CD14-positive monocyte (primary cell): ENCODE measurements around the gene PKP2. TPM values are rescaled to one million over a fixed set of nuclear protein-coding genes. Genes with fewer than 3 reads are reported as not detected.
A peak's percentile ranks its signal among the peaks of the same experiment; 100 is the strongest.

Source experiments
- DNase-seq, 3 donors: peaks; one replicate each; pipeline ENCODE4 v3.0.0-alpha.2; 2011 to 2022
- H2AFZ ChIP-seq: 2 replicates; pipeline ENCODE4 v1.6.0; 2012; ENCODE audit warnings: mild to moderate bottlenecking, low read depth, low read length, inconsistent platforms; ENCODE audit not compliant: insufficient read depth, poor library complexity, severe bottlenecking
- H3K27ac ChIP-seq, 2 donors: 1 replicate in 1 of 2; 2 replicates in 1 of 2; pipeline ENCODE4 v1.5.1; 2012 to 2013; ENCODE audit warnings: low read length in 2 of 2, control low read depth in 1 of 2, inconsistent platforms in 1 of 2, low read depth in 1 of 2, mild to moderate bottlenecking in 1 of 2
- H3K27me3 ChIP-seq, 2 donors: one replicate each; pipeline versions ENCODE4 v1.6.0 to v1.6.1; 2011 to 2013; ENCODE audit warnings: low read length in 2 of 2; ENCODE audit not compliant: control insufficient read depth in 2 of 2, insufficient read depth in 2 of 2
- H3K36me3 ChIP-seq, 2 donors: replicated peaks in 1 of 2; 1 replicate in 1 of 2; 2 replicates in 1 of 2; pipeline versions ENCODE4 v1.5.1 to v1.6.1; 2012 to 2013; ENCODE audit warnings: low read length in 2 of 2, control low read depth in 1 of 2, inconsistent platforms in 1 of 2, mild to moderate bottlenecking in 1 of 2; ENCODE audit not compliant: insufficient read depth in 2 of 2, control insufficient read depth in 1 of 2
- H3K4me1 ChIP-seq, 2 donors: 1 replicate in 1 of 2; 2 replicates in 1 of 2; pipeline versions ENCODE4 v1.5.1 to v1.6.1; 2012 to 2013; ENCODE audit warnings: low read length in 2 of 2, control low read depth in 1 of 2, inconsistent platforms in 1 of 2, mild to moderate bottlenecking in 1 of 2, moderate library complexity in 1 of 2; ENCODE audit not compliant: insufficient read depth in 2 of 2, control insufficient read depth in 1 of 2
- H3K4me2 ChIP-seq: replicated peaks from 2 replicates; pipeline ENCODE3; 2012; ENCODE audit warnings: low read length, moderate library complexity, mild to moderate bottlenecking; ENCODE audit not compliant: poor library complexity, severe bottlenecking; ENCODE audit errors: extremely low read depth
- H3K4me3 ChIP-seq, 3 experiments: fragments of 200-600 bp in 1 of 3; sonication (generic) in 1 of 3; replicated peaks in 1 of 3; 1 replicate in 2 of 3; 2 replicates in 1 of 3; pipeline ENCODE4 v1.5.1; 2011 to 2013; ENCODE audit warnings: low read length in 3 of 3, mild to moderate bottlenecking in 3 of 3, control low read depth in 2 of 3, low read depth in 2 of 3, inconsistent platforms in 1 of 3, moderate library complexity in 1 of 3
- H3K79me2 ChIP-seq: 2 replicates; pipeline ENCODE4 v1.6.0; 2012; ENCODE audit warnings: mild to moderate bottlenecking, control low read depth, inconsistent platforms, low read length, moderate library complexity; ENCODE audit not compliant: insufficient read depth
- H3K9ac ChIP-seq: 2 replicates; pipeline ENCODE4 v1.6.0; 2017; ENCODE audit warnings: low read length, mild to moderate bottlenecking; ENCODE audit not compliant: insufficient read depth, poor library complexity, severe bottlenecking
- H3K9me3 ChIP-seq, 2 donors: replicated peaks in 1 of 2; 1 replicate in 1 of 2; 2 replicates in 1 of 2; pipeline versions ENCODE4 v1.5.1 to v1.6.1; 2012 to 2013; ENCODE audit warnings: low read length in 2 of 2, control low read depth in 1 of 2; ENCODE audit not compliant: control insufficient read depth in 1 of 2, insufficient read depth in 1 of 2
- H4K20me1 ChIP-seq: 2 replicates; pipeline ENCODE4 v1.6.0; 2012; ENCODE audit warnings: mild to moderate bottlenecking, low read length, control low read depth, moderate library complexity; ENCODE audit not compliant: insufficient read depth
- H3K27ac Mint-ChIP-seq, 7 donors: one replicate each; pipeline ENCODE4 v1.8.0; 2020; ENCODE audit warnings: mild to moderate bottlenecking in 7 of 7, mixed read lengths in 7 of 7, moderate library complexity in 6 of 7, inconsistent platforms in 2 of 7
- H3K27me3 Mint-ChIP-seq, 3 donors: one replicate each; pipeline ENCODE4 v1.8.0; 2021 to 2022; ENCODE audit warnings: low read depth in 3 of 3, mild to moderate bottlenecking in 3 of 3, mixed read lengths in 3 of 3, moderate library complexity in 3 of 3, inconsistent platforms in 1 of 3
- H3K36me3 Mint-ChIP-seq, 2 donors: one replicate each; pipeline ENCODE4 v1.8.0; 2020; ENCODE audit warnings: mixed read lengths in 2 of 2, inconsistent platforms in 1 of 2, mild to moderate bottlenecking in 1 of 2
- H3K4me1 Mint-ChIP-seq: one replicate; pipeline ENCODE4 v1.8.0; 2020; ENCODE audit warnings: mild to moderate bottlenecking, mixed read lengths
- H3K4me3 Mint-ChIP-seq, 2 donors: one replicate each; pipeline ENCODE4 v1.8.0; 2020; ENCODE audit warnings: mild to moderate bottlenecking in 2 of 2, mixed read lengths in 2 of 2, moderate library complexity in 1 of 2
- H3K9me3 Mint-ChIP-seq, 7 donors: one replicate each; pipeline ENCODE4 v1.8.0; 2020 to 2022; ENCODE audit warnings: mixed read lengths in 7 of 7, mild to moderate bottlenecking in 6 of 7, moderate library complexity in 6 of 7, inconsistent platforms in 2 of 7
- CTCF ChIP-seq: fragments of 200-600 bp; IDR thresholded peaks from one replicate; pipeline ENCODE4 v1.8.0; 2022; ENCODE audit warnings: antibody characterized with exemption, mild to moderate bottlenecking
- WGBS: methylation state at CpG from one replicate; pipeline ENCODE4 v1.1.5; 2013; ENCODE audit warnings: missing lambda C conversion rate; ENCODE audit not compliant: insufficient coverage; 5-methylcytosine and 5-hydroxymethylcytosine counted together
- intact Hi-C, 2 donors: fragments of 100-400 bp; cut with micrococcal nuclease; formaldehyde crosslinking; loops; one replicate each; pipeline versions ENCODE4 v1.15.0 to v1.15.1; 2023
- polyA plus RNA-seq, 3 donors: library from polyadenylated mRNA; depleted of rRNA in 1 of 3; unstranded in 2 of 3; stranded (reverse) in 1 of 3; fragments of 300-500 nt in 2 of 3; fragments of >200 nt in 1 of 3; fragmentation: Illumina TruSeq in 2 of 3; gene quantifications; 1 replicate in 2 of 3; 2 replicates in 1 of 3; pipeline ENCODE4 v1.2.3, GENCODE V29; 2012 to 2021

Gene PKP2
- polyA plus RNA-seq, 3 donors, result 0.95 to 3.1 (median 2.9) TPM

- Histone ChIP-seq H3K9ac (no peak overlapping the region), H3K4me1 (no peaks in the 10 kb centered on the region), H3K27me3 (no peaks in the 10 kb centered on the region), H3K27ac (no peak overlapping the region), H4K20me1 (no peaks in the 10 kb centered on the region), H3K79me2 (no peaks in the 10 kb centered on the region), H3K9me3 (no peaks in the 10 kb centered on the region), H2AFZ (no peak overlapping the region), H3K4me3 (no peak overlapping the region), H3K36me3 (no peaks in the 10 kb centered on the region), H3K4me2 (no peak overlapping the region)
- no peak overlapping the region for H3K4me3 Mint-ChIP-seq
- DNase-seq, result no peak
- no peak for TF ChIP-seq CTCF
- no peaks in the 10 kb centered on the region for H3K9me3 Mint-ChIP-seq
- H3K4me1 Mint-ChIP-seq, result no peaks in the 10 kb centered on the region
- no peaks in the 10 kb centered on the region for H3K27me3 Mint-ChIP-seq
- intact Hi-C loops, result no loop called here
- H3K36me3 Mint-ChIP-seq, result peaks cover 0 to 21% of the 10 kb centered on the region in 2 donors
- H3K27ac Mint-ChIP-seq, result no peak overlapping the region
Observed at GRCh38 chr12:32819424-32819823, 77.2 kb downstream of the PKP2 start.

- Mint-ChIP-seq H3K4me3 (no peak overlapping the region), H3K9me3 (peaks cover 3 to 17% (median 11%) of the 10 kb centered on the region in 7 donors), H3K27me3 (peaks cover 0 to 5% (median 2%) of the 10 kb centered on the region in 3 donors), H3K4me1 (no peaks in the 10 kb centered on the region), H3K36me3 (peaks cover 0 to 7% of the 10 kb centered on the region in 2 donors), H3K27ac (peak overlapping the region in 1 of 7 donors; percentile 4)
- H3K36me3 ChIP-seq, result no peaks in the 10 kb centered on the region
- no peaks in the 10 kb centered on the region for H3K27me3 ChIP-seq
- no peak overlapping the region for H3K9ac ChIP-seq
- no peak overlapping the region for H3K4me2 ChIP-seq
- no peaks in the 10 kb centered on the region for H4K20me1 ChIP-seq
- peaks cover 0 to 15% of the 10 kb centered on the region in 2 donors for H3K9me3 ChIP-seq
- H3K79me2 ChIP-seq, result no peaks in the 10 kb centered on the region
- no peak for DNase-seq
- no peak overlapping the region for H3K4me3 ChIP-seq
- H3K27ac ChIP-seq, result no peak overlapping the region
- WGBS, result 100% methylated on average over 4 of the region's 7 CpGs
- no peak for TF ChIP-seq CTCF
- H3K4me1 ChIP-seq, result no peaks in the 10 kb centered on the region
- H2AFZ ChIP-seq, result no peak overlapping the region
- intact Hi-C loops, result no loop called here
Observed at GRCh38 chr12:32811686-32812392, 84.7 kb downstream of the PKP2 start.
